K562 (cell line): ENCODE results near the gene MBP.

Experiments used
- AFF4 ChIP-seq: sonication (generic); formaldehyde crosslinking; IDR thresholded peaks from 2 replicates; pipeline ENCODE4 v1.8.0; 2023; ENCODE audit warnings: mild to moderate bottlenecking, missing genetic modification reagents
- MITF ChIP-seq: IDR thresholded peaks from 2 replicates; pipeline ENCODE4 v1.6.1; 2014; ENCODE audit warnings: antibody characterized with exemption
- RBM39 ChIP-seq: fragments of 200-400 bp; formaldehyde crosslinking; optimal IDR thresholded peaks from 2 replicates; pipeline ENCODE3; 2018; ENCODE audit warnings: low read depth, low read length
- ZNF830 ChIP-seq: fragments of 250-450 bp; sonication (Bioruptor Pico); IDR thresholded peaks from 2 replicates; pipeline ENCODE4 v1.5.0; 2021; ENCODE audit warnings: mild to moderate bottlenecking

- TF ChIP-seq AFF4 (CRISPR knock-in tag) (no peak), MITF (no peak), ZNF830 (no peak), RBM39 (no peak)
Measured at GRCh38 chr18:77052297-77052982, 80.1 kb downstream of the MBP start.
